Smooth muscle cell (in vitro differentiated cells): ENCODE measurements around the gene RFX3. TPM values are rescaled to one million over a fixed set of nuclear protein-coding genes. Genes with fewer than 3 reads are reported as not detected.

Experiments used
- DNase-seq: peaks from one replicate; lab custom pipeline; 2025; ENCODE audit not compliant: unreplicated experiment; lab: John Stamatoyannopoulos, UW
- H2AFZ ChIP-seq: fragments of 200-600 bp; sonication (generic); 2 replicates; pipeline ENCODE4 v1.6.0; 2016; ENCODE audit warnings: antibody characterized with exemption, low read depth, mild to moderate bottlenecking
- H3F3A ChIP-seq: fragments of 200-600 bp; sonication (generic); 2 replicates; pipeline ENCODE4 v1.6.0; 2017; ENCODE audit warnings: antibody characterized with exemption, low read depth
- H3K27ac ChIP-seq: fragments of 200-600 bp; sonication (generic); 2 replicates; pipeline ENCODE4 v1.5.1; 2016; ENCODE audit warnings: low read depth, mild to moderate bottlenecking
- H3K27me3 ChIP-seq: fragments of 200-600 bp; sonication (generic); 2 replicates; pipeline ENCODE4 v1.6.1; 2016; ENCODE audit warnings: low read depth, mild to moderate bottlenecking
- H3K36me3 ChIP-seq: fragments of 200-600 bp; sonication (generic); 2 replicates; pipeline ENCODE4 v1.5.1; 2016; ENCODE audit warnings: low read depth
- H3K4me1 ChIP-seq: fragments of 200-600 bp; sonication (generic); 2 replicates; pipeline ENCODE4 v1.5.1; 2016; ENCODE audit warnings: low read depth
- H3K4me2 ChIP-seq: fragments of 200-600 bp; sonication (generic); 2 replicates; pipeline ENCODE4 v1.6.0; 2016; ENCODE audit warnings: mild to moderate bottlenecking
- H3K4me3 ChIP-seq: fragments of 200-600 bp; sonication (generic); 2 replicates; pipeline ENCODE4 v1.5.1; 2016; ENCODE audit warnings: mild to moderate bottlenecking
- H3K79me2 ChIP-seq: fragments of 200-600 bp; sonication (generic); 2 replicates; pipeline ENCODE4 v1.6.0; 2016; ENCODE audit warnings: low read depth, mild to moderate bottlenecking
- H3K9ac ChIP-seq: fragments of 200-600 bp; sonication (generic); 2 replicates; pipeline ENCODE4 v1.6.0; 2016; ENCODE audit warnings: low read depth
- H3K9me3 ChIP-seq: fragments of 200-600 bp; sonication (generic); replicated peaks from 2 replicates; pipeline ENCODE4 v1.5.1; 2016; ENCODE audit warnings: low read depth
- H4K20me1 ChIP-seq: fragments of 200-600 bp; sonication (generic); 2 replicates; pipeline ENCODE4 v1.6.0; 2016; ENCODE audit warnings: low read depth
- WGBS: methylation state at CpG from one replicate; pipeline ENCODE4 v1.1.7; 2016; ENCODE audit warnings: low lambda C conversion rate; 5-methylcytosine and 5-hydroxymethylcytosine counted together
- polyA plus RNA-seq: library from polyadenylated mRNA; unstranded; fragments of >200 nt; fragmentation: Nextera tagmentation; extraction: Ambion mirVana; gene quantifications from 2 replicates; pipeline ENCODE4 v1.2.1, GENCODE V29; 2016
- total RNA-seq: library from RNA; depleted of rRNA; stranded (reverse); fragments of >200 nt; gene quantifications from 2 replicates; pipeline ENCODE4 v1.2.3, GENCODE V29; 2014
- TF ChIP-seq, protein P1 (sequence below): fragments of 200-600 bp; sonication (generic); IDR thresholded peaks from 2 replicates; pipeline ENCODE4 v1.5.1; 2017; ENCODE audit warnings: borderline replicate concordance, mild to moderate bottlenecking, antibody characterized with exemption; ENCODE audit not compliant: insufficient read depth, poor library complexity, severe bottlenecking

The RFX3 gene
- total and polyA plus RNA-seq, 2 experiments from 2014 or later, result 4.4 to 14.1 TPM

DNA sequence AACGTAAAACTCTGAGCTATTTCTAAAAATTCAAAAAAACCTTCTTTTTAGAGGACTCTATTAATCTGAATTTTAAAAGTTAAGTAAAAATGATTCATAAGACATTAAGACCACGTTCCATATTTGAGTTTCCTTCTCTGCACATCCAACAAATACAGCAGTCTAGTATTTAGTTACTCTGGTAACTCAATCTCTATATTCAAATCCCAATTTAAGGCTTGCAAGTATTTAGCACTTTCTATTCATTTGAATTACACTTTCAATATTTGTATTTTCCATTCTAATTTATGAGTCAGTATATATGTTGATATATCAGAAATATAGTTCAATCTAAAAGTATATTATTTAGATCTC is 17.7 kb downstream of the RFX3 start:
- no peaks in the 10 kb centered on the region for H3K27me3 ChIP-seq
- TF ChIP-seq, protein P1, sequence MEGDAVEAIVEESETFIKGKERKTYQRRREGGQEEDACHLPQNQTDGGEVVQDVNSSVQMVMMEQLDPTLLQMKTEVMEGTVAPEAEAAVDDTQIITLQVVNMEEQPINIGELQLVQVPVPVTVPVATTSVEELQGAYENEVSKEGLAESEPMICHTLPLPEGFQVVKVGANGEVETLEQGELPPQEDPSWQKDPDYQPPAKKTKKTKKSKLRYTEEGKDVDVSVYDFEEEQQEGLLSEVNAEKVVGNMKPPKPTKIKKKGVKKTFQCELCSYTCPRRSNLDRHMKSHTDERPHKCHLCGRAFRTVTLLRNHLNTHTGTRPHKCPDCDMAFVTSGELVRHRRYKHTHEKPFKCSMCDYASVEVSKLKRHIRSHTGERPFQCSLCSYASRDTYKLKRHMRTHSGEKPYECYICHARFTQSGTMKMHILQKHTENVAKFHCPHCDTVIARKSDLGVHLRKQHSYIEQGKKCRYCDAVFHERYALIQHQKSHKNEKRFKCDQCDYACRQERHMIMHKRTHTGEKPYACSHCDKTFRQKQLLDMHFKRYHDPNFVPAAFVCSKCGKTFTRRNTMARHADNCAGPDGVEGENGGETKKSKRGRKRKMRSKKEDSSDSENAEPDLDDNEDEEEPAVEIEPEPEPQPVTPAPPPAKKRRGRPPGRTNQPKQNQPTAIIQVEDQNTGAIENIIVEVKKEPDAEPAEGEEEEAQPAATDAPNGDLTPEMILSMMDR, result no peak
- DNase-seq, result no peak
- no peaks in the 10 kb centered on the region for H3K9me3 ChIP-seq
- H3K9ac ChIP-seq, result peak overlapping the region; percentile 69
- peaks cover 39% of the 10 kb centered on the region for H3K4me1 ChIP-seq
- peak overlapping the region; percentile 90 for H3K27ac ChIP-seq
- no peaks in the 10 kb centered on the region for H3K36me3 ChIP-seq
- 38% methylated on average over 2 of the region's 2 CpGs for WGBS
- H3K79me2 ChIP-seq, result peaks cover 39% of the 10 kb centered on the region
- peaks cover 5% of the 10 kb centered on the region for H3F3A ChIP-seq
- H3K4me2 ChIP-seq, result peak overlapping the region; percentile 76
- peak overlapping the region; percentile 73 for H2AFZ ChIP-seq
- H3K4me3 ChIP-seq, result peak overlapping the region; percentile 36
- H4K20me1 ChIP-seq, result no peaks in the 10 kb centered on the region

DNA sequence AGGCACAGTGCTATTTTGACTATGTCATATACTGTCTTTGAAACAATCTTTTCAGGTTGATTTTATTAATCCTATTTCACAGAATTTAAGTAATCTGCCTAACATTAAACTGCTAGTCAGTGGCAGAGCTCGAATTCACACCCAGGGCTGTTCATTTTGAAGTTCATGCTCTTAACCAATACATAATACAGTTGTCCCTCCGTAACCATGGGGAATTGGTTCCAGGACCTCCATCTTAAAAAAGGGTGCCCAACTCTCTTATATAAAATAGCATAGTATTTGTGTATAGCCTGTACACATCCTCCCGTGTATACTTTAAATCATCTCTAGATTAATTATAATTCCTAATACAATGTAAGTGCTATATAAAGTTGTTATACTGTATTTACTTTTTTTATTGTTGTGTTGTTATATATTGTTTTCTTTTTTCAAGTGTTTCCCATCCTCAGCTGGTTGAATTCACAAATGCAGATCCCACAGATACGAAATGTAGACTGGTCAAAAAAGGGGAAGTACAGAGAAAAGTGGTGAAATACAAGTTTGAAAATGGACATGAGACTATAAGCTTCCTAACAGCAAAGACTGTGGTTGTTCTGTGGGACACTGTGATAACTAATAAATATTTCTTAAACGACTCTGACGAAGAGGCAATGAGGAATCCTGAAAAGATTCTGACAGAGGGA is 18.3 kb downstream of the RFX3 start:
- Histone ChIP-seq H4K20me1 (no peaks in the 10 kb centered on the region), H3K27me3 (no peaks in the 10 kb centered on the region), H3K9me3 (no peaks in the 10 kb centered on the region), H3K4me3 (peak overlapping the region; percentile 36), H3K36me3 (no peaks in the 10 kb centered on the region), H3F3A (peaks cover 5% of the 10 kb centered on the region), H3K4me2 (peak overlapping the region; percentile 76), H3K4me1 (peaks cover 39% of the 10 kb centered on the region), H3K79me2 (peaks cover 34% of the 10 kb centered on the region), H3K9ac (peak overlapping the region; percentile 69), H3K27ac (peak overlapping the region; percentile 90), H2AFZ (peak overlapping the region; percentile 73)
- DNase-seq, result no peak
- TF ChIP-seq, protein P1, result no peak
- 59% methylated on average over 6 of the region's 6 CpGs for WGBS

DNA sequence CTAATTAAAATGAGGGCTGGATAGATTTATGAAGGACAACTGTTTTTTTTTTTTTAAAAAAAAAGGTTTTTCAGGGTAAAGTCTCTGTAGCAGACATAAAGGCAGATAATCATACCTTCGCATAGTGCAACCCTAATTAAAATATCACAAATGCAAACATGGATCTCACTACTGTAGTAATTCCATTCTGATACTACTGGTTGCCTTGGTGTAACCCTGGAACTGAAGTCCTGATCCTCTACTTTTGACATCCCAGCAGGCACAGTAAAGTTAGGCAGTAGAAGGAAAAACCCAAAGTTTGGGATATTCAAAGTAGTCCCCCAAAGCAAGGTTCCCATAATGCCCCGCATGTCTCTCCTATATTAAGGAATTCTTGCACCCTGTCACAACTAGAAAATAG is 19.6 kb downstream of the RFX3 start:
- Histone ChIP-seq H3K4me2 (no peak overlapping the region), H3K9me3 (no peaks in the 10 kb centered on the region), H3K9ac (no peak overlapping the region), H3K79me2 (peaks cover 28% of the 10 kb centered on the region), H3K4me1 (peaks cover 30% of the 10 kb centered on the region), H3K36me3 (no peaks in the 10 kb centered on the region), H3K4me3 (no peak overlapping the region), H2AFZ (no peak overlapping the region), H4K20me1 (no peaks in the 10 kb centered on the region), H3F3A (peaks cover 5% of the 10 kb centered on the region), H3K27me3 (no peaks in the 10 kb centered on the region), H3K27ac (no peak overlapping the region)
- DNase-seq, result no peak
- TF ChIP-seq, protein P1, result no peak
- WGBS, result 98% methylated on average over 2 of the region's 2 CpGs
